SU-DHL-6 (cell line): Measurements from ENCODE around the gene LDHAL6A.

Experiments used
- H2AFZ ChIP-seq: fragments of 200-600 bp; sonication (generic); 2 replicates; pipeline ENCODE4 v1.6.1; 2014; ENCODE audit warnings: low read depth, mild to moderate bottlenecking, moderate library complexity, mixed read lengths, antibody characterized with exemption, low read length; ENCODE audit not compliant: severe bottlenecking
- H3F3A ChIP-seq: fragments of 200-600 bp; shearing (Covaris generic); 2 replicates; pipeline ENCODE4 v1.6.0; 2016; ENCODE audit warnings: antibody characterized with exemption, mild to moderate bottlenecking; ENCODE audit not compliant: insufficient read depth
- H3K27ac ChIP-seq: fragments of 200-600 bp; sonication (generic); 2 replicates; pipeline ENCODE4 v1.5.1; 2016; ENCODE audit warnings: low read depth, mild to moderate bottlenecking, low read length, moderate library complexity, mixed read lengths
- H3K27me3 ChIP-seq: fragments of 200-600 bp; sonication (generic), shearing (Covaris generic); 2 replicates; pipeline ENCODE4 v1.6.0; 2014; ENCODE audit warnings: mild to moderate bottlenecking, low read length
- H3K36me3 ChIP-seq: fragments of 200-600 bp; sonication (generic); 2 replicates; pipeline ENCODE4 v1.6.1; 2014; ENCODE audit warnings: mild to moderate bottlenecking, low read length, mixed read lengths
- H3K4me2 ChIP-seq: fragments of 300-600, 200-600 bp; shearing (Covaris generic), sonication (generic); 2 replicates; pipeline ENCODE4 v1.6.0; 2014; ENCODE audit warnings: low read length, low read depth, mild to moderate bottlenecking; ENCODE audit not compliant: poor library complexity, severe bottlenecking
- H3K4me3 ChIP-seq: fragments of 200-600 bp; sonication (generic); 2 replicates; pipeline ENCODE4 v1.5.1; 2014; ENCODE audit warnings: antibody characterized with exemption, low read length, mild to moderate bottlenecking, mixed read lengths; ENCODE audit not compliant: insufficient read depth, poor library complexity, severe bottlenecking
- H3K79me2 ChIP-seq: fragments of 200-600 bp; sonication (generic); 2 replicates; pipeline ENCODE4 v1.6.1; 2014; ENCODE audit warnings: mild to moderate bottlenecking, low read length, moderate library complexity; ENCODE audit not compliant: insufficient read depth
- H3K9ac ChIP-seq: fragments of 200-600 bp; sonication (generic); 2 replicates; pipeline ENCODE4 v1.7.0; 2014; ENCODE audit warnings: mild to moderate bottlenecking, low read length
- H3K9me2 ChIP-seq: fragments of 200-600 bp; sonication (generic); replicated peaks from 2 replicates; pipeline ENCODE4 v1.6.1; 2014; ENCODE audit warnings: low read length; ENCODE audit not compliant: insufficient read depth
- H3K9me3 ChIP-seq: fragments of 200-600 bp; sonication (generic); 2 replicates; pipeline ENCODE4 v1.6.1; 2014; ENCODE audit warnings: low read length, mixed read lengths; ENCODE audit not compliant: insufficient read depth
- H4K20me1 ChIP-seq: fragments of 200-600 bp; sonication (generic); 2 replicates; pipeline ENCODE4 v1.6.1; 2014; ENCODE audit warnings: low read depth, mild to moderate bottlenecking, antibody characterized with exemption, low read length, moderate library complexity, mixed read lengths
- EZH2phosphoT487 ChIP-seq: fragments of 200-600 bp; sonication (generic), shearing (Covaris generic); conservative IDR thresholded peaks from 2 replicates; pipeline ENCODE4 v1.6.1; 2018; ENCODE audit warnings: mild to moderate bottlenecking, antibody characterized with exemption, low read length, moderate library complexity, mixed read lengths
- TF ChIP-seq, protein P1 (sequence below): fragments of 200-600 bp; sonication (generic); IDR thresholded peaks from one replicate; pipeline ENCODE4 v1.5.1; 2017; ENCODE audit warnings: antibody characterized with exemption, mild to moderate bottlenecking, low read length, moderate library complexity; ENCODE audit not compliant: insufficient read depth, poor library complexity, severe bottlenecking

Gene LDHAL6A

DNA sequence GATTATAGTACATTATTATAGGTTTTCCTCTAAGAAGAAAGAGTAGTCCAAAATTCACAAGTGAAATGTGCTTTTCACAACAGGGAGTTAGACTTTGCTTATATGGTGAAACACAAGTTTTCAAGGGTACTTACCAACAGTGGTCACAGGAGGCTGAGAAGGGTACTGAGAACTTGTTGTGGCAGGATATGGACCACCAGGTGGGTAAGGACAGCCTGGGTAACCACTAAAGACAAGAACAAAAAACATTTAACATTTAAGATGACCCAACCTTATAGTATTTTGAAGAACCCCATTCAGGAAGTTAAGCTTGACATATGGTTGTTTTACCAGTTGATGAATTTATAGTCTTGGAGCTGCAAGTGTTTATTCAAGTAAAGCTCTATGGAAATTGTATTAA lies 46.7 kb downstream of the LDHAL6A start:
- H3K4me2 ChIP-seq: no peak overlapping the region
- H3K4me3 ChIP-seq: no peak overlapping the region
- no peaks in the 10 kb centered on the region for H3K27me3 ChIP-seq
- H3K9me3 ChIP-seq: no peaks in the 10 kb centered on the region
- no peaks in the 10 kb centered on the region for H3K79me2 ChIP-seq
- H3K9ac ChIP-seq: no peak overlapping the region
- H4K20me1 ChIP-seq: no peaks in the 10 kb centered on the region
- peaks cover 43% of the 10 kb centered on the region for H3K36me3 ChIP-seq
- H3K27ac ChIP-seq: no peak overlapping the region
- TF ChIP-seq, protein P1, sequence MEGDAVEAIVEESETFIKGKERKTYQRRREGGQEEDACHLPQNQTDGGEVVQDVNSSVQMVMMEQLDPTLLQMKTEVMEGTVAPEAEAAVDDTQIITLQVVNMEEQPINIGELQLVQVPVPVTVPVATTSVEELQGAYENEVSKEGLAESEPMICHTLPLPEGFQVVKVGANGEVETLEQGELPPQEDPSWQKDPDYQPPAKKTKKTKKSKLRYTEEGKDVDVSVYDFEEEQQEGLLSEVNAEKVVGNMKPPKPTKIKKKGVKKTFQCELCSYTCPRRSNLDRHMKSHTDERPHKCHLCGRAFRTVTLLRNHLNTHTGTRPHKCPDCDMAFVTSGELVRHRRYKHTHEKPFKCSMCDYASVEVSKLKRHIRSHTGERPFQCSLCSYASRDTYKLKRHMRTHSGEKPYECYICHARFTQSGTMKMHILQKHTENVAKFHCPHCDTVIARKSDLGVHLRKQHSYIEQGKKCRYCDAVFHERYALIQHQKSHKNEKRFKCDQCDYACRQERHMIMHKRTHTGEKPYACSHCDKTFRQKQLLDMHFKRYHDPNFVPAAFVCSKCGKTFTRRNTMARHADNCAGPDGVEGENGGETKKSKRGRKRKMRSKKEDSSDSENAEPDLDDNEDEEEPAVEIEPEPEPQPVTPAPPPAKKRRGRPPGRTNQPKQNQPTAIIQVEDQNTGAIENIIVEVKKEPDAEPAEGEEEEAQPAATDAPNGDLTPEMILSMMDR: no peak
- no peak for TF ChIP-seq EZH2phosphoT487
- H2AFZ ChIP-seq: no peak overlapping the region
- H3K9me2 ChIP-seq: no peaks in the 10 kb centered on the region
- H3F3A ChIP-seq: peaks cover 4% of the 10 kb centered on the region; the same call in 1 of the 2 replicates

DNA sequence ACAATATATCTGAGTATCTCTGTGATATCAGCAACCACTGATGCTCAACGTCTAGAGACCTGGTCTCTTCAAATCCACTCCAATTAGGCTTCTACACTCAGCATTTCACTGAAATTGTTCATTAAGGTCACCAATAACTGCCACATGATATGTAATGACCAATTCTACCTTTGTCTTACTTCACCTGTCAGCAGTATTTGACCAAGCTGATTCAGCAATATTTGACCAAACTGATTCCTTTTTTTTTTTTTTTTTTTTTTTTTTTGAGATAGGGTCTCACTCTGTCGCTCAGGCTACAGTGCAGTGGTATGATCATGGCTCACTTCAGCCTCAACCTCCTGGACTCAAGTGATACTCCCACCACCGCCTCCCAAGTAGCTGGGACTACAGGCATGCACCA lies 65.5 kb downstream of the LDHAL6A start:
- Histone ChIP-seq H4K20me1 (0 out of 2 replicates have a peak, but pooled peaks cover 9% of the 10 kb centered on the region), H3K9me2 (no peaks in the 10 kb centered on the region), H3K4me2 (no peak overlapping the region), H3F3A (0 out of 2 replicates have a peak, but pooled peaks cover 9% of the 10 kb centered on the region), H3K27me3 (no peaks in the 10 kb centered on the region), H3K36me3 (peaks cover 4% of the 10 kb centered on the region; the same call in 1 of the 2 replicates), H3K9ac (no peak overlapping the region), H2AFZ (no peak overlapping the region), H3K27ac (no peak overlapping the region), H3K79me2 (peaks cover 78% of the 10 kb centered on the region), H3K9me3 (no peaks in the 10 kb centered on the region), H3K4me3 (no peak overlapping the region)
- TF ChIP-seq, protein P1: no peak
- TF ChIP-seq EZH2phosphoT487: no peak

DNA sequence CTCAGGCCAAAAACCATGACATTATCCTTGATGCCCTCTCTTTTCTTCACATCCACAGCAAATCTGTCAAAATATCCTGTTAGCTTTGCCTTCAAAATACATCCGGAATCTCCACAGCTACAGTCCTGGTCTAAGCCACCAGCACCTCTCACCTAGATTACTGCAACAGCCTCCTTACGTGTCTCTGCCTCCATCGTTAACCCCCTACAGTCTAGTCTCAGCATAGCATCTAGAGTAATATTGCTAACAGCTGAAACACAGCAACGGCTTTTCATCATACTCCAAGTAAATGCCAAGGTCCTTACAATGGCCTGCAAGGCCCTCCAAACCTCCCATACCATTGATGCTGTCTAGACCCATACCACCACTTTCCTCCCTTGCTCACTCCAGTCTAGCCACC lies 66.7 kb downstream of the LDHAL6A start:
- H3F3A ChIP-seq: peaks cover 11% of the 10 kb centered on the region; the same call in 1 of the 2 replicates
- no peak overlapping the region for H3K4me2 ChIP-seq
- H3K9me2 ChIP-seq: no peaks in the 10 kb centered on the region
- H3K9ac ChIP-seq: no peak overlapping the region
- peaks cover 88% of the 10 kb centered on the region for H3K79me2 ChIP-seq
- H3K27ac ChIP-seq: no peak overlapping the region
- H3K36me3 ChIP-seq: peaks cover 4% of the 10 kb centered on the region; the same call in 1 of the 2 replicates
- H3K4me3 ChIP-seq: no peak overlapping the region
- no peak overlapping the region for H2AFZ ChIP-seq
- TF ChIP-seq, protein P1: no peak
- no peak for TF ChIP-seq EZH2phosphoT487
- 0 out of 2 replicates have a peak, but pooled peaks cover 9% of the 10 kb centered on the region for H4K20me1 ChIP-seq
- no peaks in the 10 kb centered on the region for H3K9me3 ChIP-seq
- H3K27me3 ChIP-seq: no peaks in the 10 kb centered on the region
